Kasumi-1 (cell line): ENCODE data around the gene HELT.
"Not testable (repeated sequence)": the region's sequence is repeated elsewhere in the genome, so short reads cannot be mapped to it uniquely, and the experiment has no call there.

Experiments
- DNase-seq, 2 experiments: peaks; one replicate each; lab custom pipeline; 2025; lab: John Stamatoyannopoulos, UW

HELT gene

GRCh38 chr4:185036019-185036418 lies 17.7 kb downstream of the HELT start:
- no peak for DNase-seq

GRCh38 chr4:185036842-185037241 lies 18.6 kb downstream of the HELT start:
- DNase-seq: no peak

- DNase-seq: peak; percentile 88 to 90
These were observed 21.4 kb downstream of the HELT start for GRCh38 chr4:185039508-185040273.

DNA sequence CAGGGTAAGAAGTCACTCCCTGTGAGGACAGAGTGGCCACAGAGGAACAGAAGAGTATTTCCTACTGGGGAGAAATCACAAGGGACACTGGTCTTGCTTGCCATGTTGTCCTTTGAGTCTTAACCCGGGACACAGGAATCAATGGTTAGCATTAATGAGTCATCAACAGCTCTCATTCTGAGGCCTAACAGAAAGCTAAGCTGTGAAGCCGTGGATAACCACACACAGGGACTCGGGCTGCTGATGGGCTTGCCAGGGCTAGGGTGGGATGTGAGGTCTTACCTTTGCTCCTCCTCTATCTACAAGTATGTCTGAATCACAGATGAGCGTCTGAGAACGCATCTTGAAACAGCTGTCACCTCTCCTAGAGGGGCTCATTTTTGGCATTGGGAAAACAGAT lies 22.2 kb downstream of the HELT start:
- no peak for DNase-seq

GRCh38 chr4:185050286-185050685 lies 32.0 kb downstream of the HELT start:
- DNase-seq: not testable (repeated sequence)

DNA sequence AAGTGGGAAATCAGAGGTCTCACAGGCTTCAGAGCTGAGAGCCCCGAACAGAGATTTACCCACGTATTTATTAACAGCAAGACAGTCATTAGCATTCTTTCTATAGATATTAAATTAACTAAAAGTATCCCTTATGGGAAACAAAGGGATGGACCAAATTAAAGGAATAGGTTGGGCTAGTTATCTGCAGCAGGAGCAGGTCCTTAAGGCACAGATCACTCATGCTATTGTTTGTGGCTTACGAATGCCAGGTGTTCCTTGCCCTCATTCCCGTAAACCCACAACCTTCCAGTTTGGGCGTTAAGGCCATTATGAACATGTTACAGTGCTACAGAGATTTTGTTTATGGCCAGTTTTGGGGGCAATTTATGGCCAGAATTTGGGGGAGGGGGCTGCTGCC lies 33.0 kb downstream of the HELT start:
- not testable (repeated sequence) for DNase-seq

DNA sequence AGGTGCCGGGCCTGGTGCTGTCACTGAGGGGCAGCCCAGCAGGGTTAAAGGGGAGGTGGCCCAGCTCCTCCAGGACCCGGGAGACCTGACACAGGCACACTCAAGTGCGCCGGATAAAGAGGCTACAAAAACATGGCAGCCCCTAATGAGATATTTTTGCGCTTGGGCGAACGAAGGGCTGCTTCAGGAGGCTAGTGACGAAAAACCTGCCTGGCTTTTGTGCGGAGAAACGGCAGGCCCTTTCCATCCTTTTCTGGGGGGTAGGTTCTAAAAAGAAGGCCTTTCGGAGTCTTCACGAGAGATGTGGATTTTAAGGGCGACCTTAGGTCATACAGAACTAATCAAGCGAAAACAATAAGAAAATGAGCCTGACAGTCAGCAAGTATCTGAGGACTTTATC lies 35.5 kb downstream of the HELT start:
- DNase-seq: no peak

- no peak for DNase-seq
These were observed 36.0 kb downstream of the HELT start for GRCh38 chr4:185054272-185054671.

DNA sequence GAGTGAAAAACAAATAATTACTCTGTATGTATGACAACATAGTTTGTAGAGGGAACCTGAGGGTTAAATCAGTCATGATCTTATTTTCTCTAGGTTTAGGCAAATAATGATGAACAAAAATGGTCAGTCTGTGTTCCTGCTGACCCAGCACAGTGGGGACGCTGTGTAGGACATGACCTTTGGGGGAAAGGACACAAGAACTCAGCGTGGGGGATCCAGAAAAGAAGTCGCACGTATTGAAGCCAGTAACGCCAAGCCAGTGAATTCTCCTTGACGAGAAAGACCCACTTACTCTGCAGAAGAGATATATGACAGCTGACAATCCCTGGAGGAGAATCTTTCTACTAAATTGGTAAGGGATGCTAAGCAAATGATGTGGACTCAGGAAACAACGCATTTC lies 36.6 kb downstream of the HELT start:
- DNase-seq: no peak

DNA sequence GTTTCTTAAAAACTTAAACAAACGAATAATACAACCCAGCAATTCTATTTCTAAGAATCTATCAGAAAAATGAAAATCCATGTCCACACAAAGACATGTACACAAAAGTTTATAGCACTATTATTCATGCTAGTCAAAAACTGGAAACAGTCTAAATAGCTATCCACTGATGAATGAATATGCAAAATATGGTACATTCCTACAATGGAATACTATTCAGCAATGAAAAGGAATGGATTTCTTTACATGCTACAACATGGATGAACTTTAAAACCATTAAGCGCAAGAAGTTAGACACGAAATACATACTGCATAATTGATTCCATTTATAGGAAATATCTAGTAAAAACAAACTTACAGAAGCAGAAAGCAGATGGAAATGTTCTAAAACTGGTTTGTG lies 43.3 kb downstream of the HELT start:
- DNase-seq: no peak

DNA sequence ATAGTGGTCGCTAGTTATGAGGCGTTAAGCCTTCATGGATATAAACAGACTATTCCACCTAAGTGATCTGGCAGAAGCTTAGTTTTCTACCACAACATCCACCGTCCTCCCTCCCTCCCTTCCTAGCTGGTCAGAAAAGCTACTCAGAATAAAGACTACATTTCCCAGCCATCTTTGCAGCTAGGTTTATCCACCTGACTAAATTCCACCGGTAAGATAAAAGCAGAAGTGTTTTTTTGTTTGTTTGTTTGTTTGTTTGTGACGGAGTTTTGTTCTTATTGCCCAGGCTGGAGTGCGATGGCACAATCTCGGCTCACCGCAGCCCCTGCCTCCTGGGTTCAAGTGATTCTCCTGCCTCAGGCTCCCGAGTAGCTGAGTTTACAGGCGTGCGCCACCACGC lies 44.3 kb downstream of the HELT start:
- DNase-seq: no peak

GRCh38 chr4:185066179-185066578 lies 47.9 kb downstream of the HELT start:
- DNase-seq: no peak

DNA sequence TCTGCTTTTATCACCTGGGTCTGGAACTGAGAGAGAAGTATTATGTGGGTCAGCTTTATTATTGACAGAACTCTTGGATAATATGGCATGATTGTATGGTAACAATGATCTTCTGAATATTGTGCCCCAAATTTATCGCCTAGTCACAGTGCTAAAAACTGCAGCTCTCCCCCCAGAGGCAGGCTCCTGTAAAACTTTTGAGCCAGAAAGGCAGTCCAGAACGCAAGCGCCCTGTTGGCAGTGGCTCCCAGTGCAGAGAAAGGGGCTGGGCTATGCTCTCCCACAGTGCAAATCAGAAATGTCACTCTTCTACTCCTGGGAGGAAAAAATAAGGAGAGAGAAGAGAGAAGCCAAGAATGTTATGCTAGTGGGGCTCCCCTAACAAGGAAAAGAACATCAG lies 50.5 kb downstream of the HELT start:
- no peak for DNase-seq
